NCI-H2107 (cell line): ENCODE data around the gene FAHD2B.
"Not testable (repeated sequence)": the region's sequence is repeated elsewhere in the genome, so short reads cannot be mapped to it uniquely, and the experiment has no call there.

ENCODE experiments used
- DNase-seq: peaks from one replicate; lab custom pipeline; 2025; lab: John Stamatoyannopoulos, UW

FAHD2B gene

DNA sequence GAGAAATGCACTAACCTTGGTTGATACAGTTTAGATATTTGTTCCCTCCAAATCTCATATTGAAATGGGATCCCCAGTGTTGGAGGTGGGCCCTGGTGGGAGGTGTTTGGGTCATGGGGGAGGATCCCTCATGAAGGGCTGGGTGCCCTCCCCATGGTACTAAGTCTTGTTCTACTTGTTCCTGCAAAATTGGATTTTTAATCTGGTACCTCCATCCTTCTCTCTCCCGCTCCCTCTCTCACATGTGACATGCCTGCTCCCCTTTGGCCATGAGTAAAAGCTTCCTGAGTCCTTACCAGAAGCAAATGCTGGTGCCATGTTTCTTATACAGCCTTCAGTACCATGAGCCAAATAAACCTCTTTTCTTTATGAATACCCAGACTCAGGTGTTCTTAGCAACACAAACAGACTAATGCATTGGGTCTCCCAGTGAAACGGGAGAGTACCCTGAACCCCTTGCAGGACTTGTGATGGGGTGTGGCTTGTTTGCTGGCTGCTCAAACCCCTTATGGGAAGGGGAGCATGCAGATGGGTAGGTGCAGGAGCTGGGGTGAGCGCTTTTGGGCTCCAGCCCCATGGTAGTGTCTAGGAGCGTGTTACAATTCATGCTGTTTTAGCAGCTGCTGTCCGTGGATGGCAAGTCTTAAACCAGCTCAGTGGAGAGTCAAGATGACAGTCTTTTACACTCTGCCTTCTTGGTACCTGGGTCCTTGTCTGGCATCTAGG is 27.2 kb downstream of the FAHD2B start:
- no peak for DNase-seq

DNA sequence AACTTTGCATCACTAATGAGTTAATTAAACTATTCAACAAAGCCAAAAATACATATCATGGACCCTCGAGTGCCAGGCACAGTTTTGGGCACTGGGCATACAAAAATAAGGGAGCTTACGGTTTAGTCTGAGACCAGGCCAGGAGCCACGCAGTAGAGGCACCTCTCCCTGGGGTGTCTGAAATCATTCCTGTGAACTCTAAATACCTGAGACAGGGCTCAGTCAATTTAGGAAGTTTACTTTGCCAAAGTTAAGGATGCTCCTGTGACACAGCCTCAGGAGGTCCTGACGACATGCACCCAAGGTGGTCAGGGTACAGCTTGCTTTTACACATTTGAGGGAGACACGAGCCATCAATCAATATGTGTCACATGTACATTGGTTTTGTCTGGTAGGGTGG is 28.7 kb downstream of the FAHD2B start:
- not testable (repeated sequence) for DNase-seq

DNA sequence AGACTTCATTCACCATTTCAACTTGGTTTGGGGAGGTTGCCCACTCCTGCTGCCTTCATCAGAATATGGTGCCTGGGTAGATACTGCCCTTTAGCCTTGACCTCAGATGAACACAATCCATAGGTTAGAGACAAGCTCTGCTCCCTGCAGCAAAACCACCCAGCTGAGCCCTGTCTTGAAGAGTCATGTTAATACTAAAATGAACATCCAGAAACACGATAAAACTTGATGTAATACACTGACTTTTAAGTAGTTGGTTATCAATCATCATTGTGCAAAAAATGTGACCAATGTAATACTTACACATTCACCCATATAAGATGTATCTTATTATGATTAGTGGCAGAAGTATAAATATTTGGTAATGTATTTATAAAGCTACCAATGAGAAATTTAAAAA is 32.7 kb downstream of the FAHD2B start:
- DNase-seq: not testable (repeated sequence)

DNA sequence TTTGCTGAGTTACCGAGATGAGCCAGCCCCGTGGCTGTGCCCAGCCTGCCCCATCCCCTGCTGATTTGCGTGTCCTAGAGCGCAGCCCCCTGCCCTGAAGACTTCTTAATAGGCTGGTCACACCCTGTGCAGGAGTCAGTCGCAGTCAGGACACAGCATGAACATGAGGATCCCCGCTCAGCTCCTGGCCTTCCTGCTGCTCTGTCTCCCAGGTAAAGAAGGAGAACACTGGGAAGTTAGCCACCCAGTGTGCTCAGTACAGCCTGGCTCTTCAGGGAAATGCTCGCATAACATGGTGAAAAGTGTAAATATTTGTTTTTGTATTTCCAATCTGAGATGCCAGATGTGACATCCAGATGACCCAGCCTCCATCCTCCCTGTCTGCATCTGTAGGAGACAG is 34.9 kb downstream of the FAHD2B start:
- DNase-seq: not testable (repeated sequence)

DNA sequence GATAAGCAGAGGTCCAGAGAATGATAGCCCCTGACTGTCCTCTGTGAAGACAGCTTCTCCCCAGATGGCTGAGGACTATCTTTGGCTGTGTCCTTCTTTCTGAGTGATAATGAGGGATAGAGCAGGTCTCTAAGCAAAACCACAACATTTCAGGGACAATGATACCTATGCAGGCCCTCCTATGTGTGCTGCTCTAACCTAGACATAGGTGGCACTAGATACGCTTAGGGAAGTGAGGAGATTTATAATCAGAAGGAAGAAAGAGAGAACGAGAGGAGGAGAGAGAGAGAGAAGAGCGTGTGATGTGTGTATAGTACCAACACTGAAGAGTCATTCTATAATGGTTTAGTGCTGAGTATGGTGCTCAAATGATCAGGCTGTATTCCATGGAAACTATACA is 38.5 kb downstream of the FAHD2B start:
- DNase-seq: not testable (repeated sequence)

DNA sequence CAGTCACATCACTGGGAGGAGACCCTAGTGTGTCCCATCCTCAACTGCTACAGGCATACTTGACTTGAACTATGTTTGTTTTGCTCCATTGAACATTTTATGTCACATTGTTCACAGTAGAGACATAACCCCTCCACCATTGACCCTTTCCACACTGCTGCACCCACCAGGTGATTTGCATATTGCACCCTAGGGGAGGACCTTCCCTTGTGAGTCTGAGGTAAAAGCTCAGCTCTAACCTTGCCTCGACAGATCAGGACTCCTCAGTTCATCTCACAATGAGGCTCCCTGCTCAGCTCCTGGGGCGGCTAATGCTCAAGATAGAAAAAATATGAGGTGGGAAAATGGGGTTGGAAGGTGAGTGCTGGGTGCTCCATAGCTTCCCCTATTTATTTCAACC is 44.6 kb downstream of the FAHD2B start:
- not testable (repeated sequence) for DNase-seq

DNA sequence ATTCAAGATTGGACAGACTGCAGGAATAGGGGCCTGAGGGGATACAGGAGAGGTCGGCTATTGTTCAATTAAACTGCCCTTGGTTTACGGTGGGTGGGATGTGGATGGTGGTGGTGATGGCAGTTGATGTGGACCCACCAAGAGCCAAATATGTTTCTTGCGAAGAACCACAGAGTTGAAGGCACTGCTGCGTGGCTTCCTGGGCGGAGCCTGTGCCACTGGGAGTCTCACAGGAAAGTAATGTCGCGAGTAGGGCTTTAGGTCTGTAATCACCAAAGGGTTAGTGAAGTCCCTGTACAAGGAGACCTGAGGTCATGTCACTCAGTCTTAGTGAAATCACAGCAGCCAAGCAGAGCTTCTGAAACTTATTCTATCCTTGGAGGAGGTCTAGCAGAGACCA is 46.2 kb downstream of the FAHD2B start:
- DNase-seq: not testable (repeated sequence)

DNA sequence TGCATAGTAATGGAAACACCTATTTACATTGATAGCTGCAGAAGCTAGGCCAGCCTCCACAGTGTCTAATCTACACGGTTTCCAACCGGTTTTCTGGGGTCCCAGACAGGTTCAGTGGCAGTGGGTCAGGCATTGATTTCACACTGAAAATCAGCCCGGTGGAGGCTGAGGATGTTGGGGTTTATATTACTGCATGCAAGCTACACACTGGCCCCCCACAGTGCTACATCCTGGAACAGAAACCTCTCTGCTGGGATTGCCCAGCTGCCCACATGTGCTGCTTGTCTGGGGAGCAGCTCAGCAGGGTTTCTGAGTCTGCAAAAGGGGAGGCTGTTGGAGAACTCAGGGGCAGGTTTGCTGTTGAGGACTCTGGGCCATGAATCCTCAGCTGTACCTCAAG is 48.0 kb downstream of the FAHD2B start:
- not testable (repeated sequence) for DNase-seq

DNA sequence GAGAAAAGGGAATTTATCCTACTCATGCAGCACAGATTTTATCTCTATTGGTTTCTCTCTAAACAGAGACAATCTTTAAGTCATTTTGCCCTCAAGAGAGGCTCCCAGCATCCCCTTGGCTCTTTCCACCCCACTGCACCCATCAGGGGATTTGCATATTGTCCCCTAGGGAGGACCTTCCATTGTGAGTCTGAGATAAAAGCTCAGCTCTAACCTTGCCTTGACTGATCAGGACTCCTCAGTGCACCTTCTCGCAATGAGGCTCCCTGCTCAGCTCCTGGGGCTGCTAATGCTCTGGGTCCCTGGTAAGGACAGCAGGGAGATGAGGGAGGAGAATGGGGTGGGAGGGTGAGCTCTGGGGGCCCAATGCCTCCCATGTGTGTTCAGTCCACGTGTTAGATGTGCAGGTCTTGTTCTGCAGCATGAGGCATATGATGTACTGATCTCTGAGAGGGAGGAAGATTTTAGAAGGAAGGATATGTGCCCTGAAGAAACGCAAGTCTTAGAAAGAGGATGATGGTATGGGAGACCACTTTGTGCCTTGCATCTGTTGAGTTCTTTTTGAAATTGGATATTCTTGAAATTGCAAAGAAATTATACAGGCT is 48.7 kb downstream of the FAHD2B start:
- DNase-seq: not testable (repeated sequence)
